IMR-90 (cell line): Measurements from ENCODE around the gene AVPR2. TPM values are rescaled to one million over a fixed set of nuclear protein-coding genes. Genes with fewer than 3 reads are reported as not detected.
A peak's percentile ranks its signal among the peaks of the same experiment; 100 is the strongest.

ENCODE experiments used
- ATAC-seq: fragments of 200-7000 bp; cut with Tn5 transposase; 2 replicates; pipeline ENCODE4 v1.9.1; 2020; ENCODE audit warnings: low read depth, mild to moderate bottlenecking, moderate library complexity
- BruUV-seq: library from RNA; stranded (reverse); fragments of 400-500 nt; replicated peaks from 2 replicates; lab custom pipeline; 2021; lab: Mats Ljungman, UMichigan
- CTCF ChIA-PET: fragments of 300-600 bp; formaldehyde crosslinking; extraction: SDS; loops from one replicate; lab custom pipeline; 2021; ENCODE audit warnings: antibody characterized with exemption; lab: Yijun Ruan, JAX
- POLR2A ChIA-PET: fragments of 300-600 bp; sonication (Branson Sonifier 250); formaldehyde crosslinking; loops from one replicate; lab custom pipeline; 2022; ENCODE audit warnings: antibody characterized with exemption; ENCODE audit not compliant: unreplicated experiment; lab: Charles Lee
- DNase-seq: peaks from one replicate; pipeline ENCODE4 v3.0.0; 2013
- H2AFZ ChIP-seq: replicated peaks from 2 replicates; pipeline ENCODE3; 2013; ENCODE audit warnings: low read length, mild to moderate bottlenecking; ENCODE audit not compliant: poor library complexity
- H2AK5ac ChIP-seq: 2 replicates; pipeline ENCODE4 v1.6.1; 2013; ENCODE audit warnings: low read depth, low read length, inconsistent platforms
- H2AK9ac ChIP-seq: replicated peaks from 2 replicates; pipeline ENCODE3; 2013; ENCODE audit warnings: mild to moderate bottlenecking, low read depth, low read length, moderate library complexity; ENCODE audit not compliant: poor library complexity
- H2BK120ac ChIP-seq: 2 replicates; pipeline ENCODE4 v1.6.1; 2013; ENCODE audit warnings: low read depth, low read length, inconsistent platforms
- H2BK15ac ChIP-seq: 3 replicates; pipeline ENCODE4 v1.6.1; 2013; ENCODE audit warnings: low read depth, low read length, inconsistent platforms
- H2BK20ac ChIP-seq: 2 replicates; pipeline ENCODE4 v1.6.1; 2013; ENCODE audit warnings: low read depth, mild to moderate bottlenecking, inconsistent platforms, low read length, moderate library complexity
- H2BK5ac ChIP-seq: 2 replicates; pipeline ENCODE4 v1.6.1; 2013; ENCODE audit warnings: mild to moderate bottlenecking, low read depth, low read length, inconsistent platforms; ENCODE audit not compliant: poor library complexity, severe bottlenecking
- H3K14ac ChIP-seq: replicated peaks from 2 replicates; pipeline ENCODE4 v1.6.1; 2013; ENCODE audit warnings: low read depth, low read length, inconsistent platforms
- H3K18ac ChIP-seq: 2 replicates; pipeline ENCODE4 v1.6.1; 2013; ENCODE audit warnings: low read depth, low read length, control low read depth
- H3K23ac ChIP-seq: 2 replicates; pipeline ENCODE4 v1.6.1; 2013; ENCODE audit warnings: low read depth, low read length, inconsistent platforms
- H3K27ac ChIP-seq: 2 replicates; pipeline ENCODE4 v1.5.1; 2013; ENCODE audit warnings: mild to moderate bottlenecking, control low read depth, low read length; ENCODE audit not compliant: insufficient read depth
- H3K27me3 ChIP-seq: 2 replicates; pipeline ENCODE4 v1.6.1; 2013; ENCODE audit warnings: low read length; ENCODE audit not compliant: control insufficient read depth, insufficient read depth
- H3K36me3 ChIP-seq: 2 replicates; pipeline ENCODE4 v1.6.1; 2013; ENCODE audit warnings: low read length, mixed read lengths; ENCODE audit not compliant: control insufficient read depth, insufficient read depth
- H3K4ac ChIP-seq: 2 replicates; pipeline ENCODE4 v1.6.1; 2013; ENCODE audit warnings: low read depth, low read length, inconsistent platforms
- H3K4me1 ChIP-seq: 2 replicates; pipeline ENCODE4 v1.6.1; 2013; ENCODE audit warnings: low read length, mixed read lengths; ENCODE audit not compliant: control insufficient read depth, insufficient read depth
- H3K4me2 ChIP-seq: 2 replicates; pipeline ENCODE4 v1.6.1; 2013; ENCODE audit warnings: low read depth, mild to moderate bottlenecking, control low read depth, low read length, moderate library complexity
- H3K4me3 ChIP-seq: 2 replicates; pipeline ENCODE4 v1.5.1; 2013; ENCODE audit warnings: low read depth, mild to moderate bottlenecking, control low read depth, low read length, moderate library complexity; ENCODE audit not compliant: insufficient read depth
- H3K56ac ChIP-seq: 2 replicates; pipeline ENCODE4 v1.6.1; 2013; ENCODE audit warnings: low read length, inconsistent platforms; ENCODE audit not compliant: insufficient read depth; ENCODE audit errors: extremely low read depth
- H3K79me1 ChIP-seq, 2 experiments: 2 replicates each; pipeline ENCODE4 v1.6.1; 2013; ENCODE audit warnings: low read length in 2 of 2, inconsistent platforms in 1 of 2, low read depth in 1 of 2
- H3K9ac ChIP-seq: 2 replicates; pipeline ENCODE4 v1.6.1; 2013; ENCODE audit warnings: low read depth, low read length, control low read depth
- H3K9me1 ChIP-seq: 2 replicates; pipeline ENCODE4 v1.6.1; 2013; ENCODE audit warnings: low read length, inconsistent platforms; ENCODE audit not compliant: insufficient read depth
- H3K9me3 ChIP-seq: 2 replicates; pipeline ENCODE4 v1.6.1; 2013; ENCODE audit warnings: low read length; ENCODE audit not compliant: control insufficient read depth, insufficient read depth
- H4K20me1 ChIP-seq: 2 replicates; pipeline ENCODE4 v1.6.1; 2013; ENCODE audit warnings: low read length, inconsistent platforms; ENCODE audit not compliant: insufficient read depth
- H4K5ac ChIP-seq: 2 replicates; pipeline ENCODE4 v1.6.1; 2013; ENCODE audit warnings: mild to moderate bottlenecking, low read depth, low read length, control low read depth
- H4K8ac ChIP-seq, 2 experiments: 2 replicates each; pipeline ENCODE4 v1.6.1; 2013; ENCODE audit warnings: low read depth in 2 of 2, low read length in 2 of 2, control low read depth in 1 of 2, inconsistent platforms in 1 of 2
- H4K91ac ChIP-seq: 2 replicates; pipeline ENCODE4 v1.6.1; 2013; ENCODE audit warnings: low read depth, low read length, inconsistent platforms; ENCODE audit not compliant: insufficient read depth
- BHLHE40 ChIP-seq: fragments of 150-350 bp; IDR thresholded peaks from 2 replicates; pipeline ENCODE4 v1.6.1; 2016; ENCODE audit warnings: mild to moderate bottlenecking, low read depth, low read length
- CHD1 ChIP-seq: IDR thresholded peaks from 2 replicates; pipeline ENCODE4 v1.6.1; 2012; ENCODE audit warnings: low read depth, low read length, improper control_type of control experiment
- MAFK ChIP-seq: IDR thresholded peaks from 2 replicates; pipeline ENCODE4 v1.6.1; 2012; ENCODE audit warnings: low read depth, low read length, improper control_type of control experiment
- MAZ ChIP-seq: IDR thresholded peaks from 2 replicates; pipeline ENCODE4 v1.6.1; 2012; ENCODE audit warnings: low read depth, mild to moderate bottlenecking, low read length, improper control_type of control experiment, moderate library complexity, borderline replicate concordance
- MXI1 ChIP-seq: IDR thresholded peaks from 2 replicates; pipeline ENCODE4 v1.6.1; 2012; ENCODE audit warnings: low read depth, mild to moderate bottlenecking, low read length, moderate library complexity, borderline replicate concordance
- NFE2L2 ChIP-seq: fragments of 150-350 bp; IDR thresholded peaks from 2 replicates; pipeline ENCODE4 v1.6.1; 2016; ENCODE audit warnings: low read depth, mild to moderate bottlenecking, low read length
- POLR2A ChIP-seq: IDR thresholded peaks from 2 replicates; pipeline ENCODE4 v1.6.1; 2012; ENCODE audit warnings: mild to moderate bottlenecking, low read depth, low read length
- RAD21 ChIP-seq: IDR thresholded peaks from 2 replicates; pipeline ENCODE4 v1.6.1; 2012; ENCODE audit warnings: low read length, improper control_type of control experiment
- RCOR1 ChIP-seq: IDR thresholded peaks from 2 replicates; pipeline ENCODE4 v1.6.1; 2012; ENCODE audit warnings: mild to moderate bottlenecking, low read length, improper control_type of control experiment; ENCODE audit not compliant: insufficient replicate concordance
- SMC3 ChIP-seq: fragments of 150-350 bp; IDR thresholded peaks from 2 replicates; pipeline ENCODE4 v1.6.1; 2016; ENCODE audit warnings: low read depth, mild to moderate bottlenecking, antibody characterized with exemption, low read length, moderate library complexity
- WGBS, 2 experiments: methylation state at CpG; one replicate each; pipeline versions ENCODE4 v1.1.5 to v1.1.7; 2013; ENCODE audit warnings: missing lambda C conversion rate in 2 of 2; ENCODE audit not compliant: insufficient read length in 1 of 2; ENCODE audit errors: extremely low coverage in 2 of 2; 5-methylcytosine and 5-hydroxymethylcytosine counted together
- dilution Hi-C: fragments of 300-500 bp; cut with HindIII; formaldehyde crosslinking; loops from one replicate; pipeline ENCODE4 v1.14.3; 2018; ENCODE audit warnings: low sequenced_read_pairs; ENCODE audit not compliant: unreplicated experiment
- in situ Hi-C: fragments of 300-500 bp; cut with MboI; formaldehyde crosslinking; loops from 3 replicates; pipeline ENCODE4 v1.14.3; 2019; ENCODE audit warnings: low sequenced_read_pairs, inconsistent platforms, mixed read lengths
- intact Hi-C: fragments of 100-400 bp; cut with micrococcal nuclease; formaldehyde crosslinking; loops from 2 replicates; pipeline ENCODE4 v1.10.0; 2022
- polyA plus RNA-seq, 3 experiments: library from polyadenylated mRNA; depleted of rRNA; stranded (reverse); fragments of >200 nt; gene quantifications; 2 replicates each; pipeline ENCODE4 v1.2.3, GENCODE V29; 2012; ENCODE audit warnings: low replicate concordance in 1 of 3
- total RNA-seq: library from RNA; depleted of rRNA; stranded (reverse); fragments of >200 nt; gene quantifications from 2 replicates; pipeline ENCODE4 v1.2.3, GENCODE V29; 2012
- TF ChIP-seq, protein P1 (sequence below): conservative IDR thresholded peaks from 2 replicates; pipeline ENCODE4 v1.5.1; 2012; ENCODE audit warnings: mild to moderate bottlenecking, low read depth, low read length, improper control_type of control experiment
- TF ChIP-seq, protein P2 (sequence below): fragments of 150-350 bp; IDR thresholded peaks from 2 replicates; pipeline ENCODE4 v1.6.1; 2017; ENCODE audit warnings: mild to moderate bottlenecking, antibody characterized with exemption, low read length, low read depth
- TF ChIP-seq, protein P3 (sequence below): fragments of 150-350 bp; IDR thresholded peaks from 2 replicates; pipeline ENCODE4 v1.6.1; 2016; ENCODE audit warnings: low read depth, mild to moderate bottlenecking, low read length, moderate library complexity, borderline replicate concordance

Gene AVPR2
- total and polyA plus RNA-seq, 2 of the 4 experiments (the other 2 are of a cell fraction): not detected

DNA sequence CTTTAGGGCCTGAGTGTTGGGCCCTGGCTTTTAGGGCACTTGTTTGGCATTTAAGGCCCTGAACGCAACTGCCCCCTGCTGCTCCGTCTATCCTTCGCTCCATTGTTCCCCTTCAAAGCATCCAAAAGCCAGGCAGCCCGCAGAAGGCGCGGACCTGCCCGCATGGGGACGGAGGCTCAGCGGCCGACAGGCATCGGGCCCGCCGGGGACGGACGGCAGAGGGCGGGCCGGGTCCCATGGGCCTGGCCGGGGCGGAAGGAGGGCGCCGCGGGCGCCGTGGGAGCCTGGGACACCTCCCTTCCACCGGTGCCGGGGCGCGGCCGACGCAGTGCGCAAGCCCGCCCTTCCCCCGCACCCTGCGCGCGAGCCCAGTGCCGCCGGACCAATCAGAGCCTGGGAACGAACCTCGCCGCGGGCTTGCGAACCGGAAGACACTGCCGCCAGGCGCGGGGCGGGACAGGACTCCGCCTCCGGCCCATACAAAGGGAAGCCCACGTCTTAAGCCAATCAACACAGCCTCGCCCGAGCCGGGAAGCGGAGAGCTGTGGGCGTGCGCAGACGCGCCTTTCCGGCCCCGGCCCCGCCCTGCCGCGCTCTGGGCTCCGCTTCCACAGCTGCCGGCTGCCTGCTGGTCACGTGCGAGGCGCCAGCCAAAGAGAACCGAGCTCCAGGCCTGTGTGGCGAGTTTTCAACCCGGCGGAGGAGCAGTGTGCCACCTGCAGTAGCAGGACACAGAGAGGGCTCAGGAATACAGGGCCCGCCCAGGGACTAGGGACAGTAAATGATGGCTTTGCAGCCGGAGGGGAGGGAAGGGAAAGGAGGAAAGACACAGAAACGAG is 23.7 kb downstream of the AVPR2 start:
- 32% methylated on average over 41 of the region's 76 CpGs; no CpG with 5 or more reads in 1 of the 2 experiments for WGBS, 2 experiments
- Histone ChIP-seq H3K27me3 (no peaks in the 10 kb centered on the region; the same call in 1 of the 2 replicates), H3K14ac (peak overlapping the region; percentile 74), H3K4me2 (peak overlapping the region; percentile 88), H2AK9ac (peak overlapping the region; percentile 97), H4K20me1 (peaks cover 10% of the 10 kb centered on the region), H2BK5ac (peak overlapping the region; percentile 90), H3K79me1 (peaks cover 2 to 7% of the 10 kb centered on the region in 2 experiments; a peak in 2 of 4 replicates), H3K9me1 (no peaks in the 10 kb centered on the region; the same call in 1 of the 2 replicates), H3K56ac (peak overlapping the region; percentile 63), H3K18ac (peak overlapping the region; percentile 16), H2BK120ac (peak overlapping the region; percentile 7; the same call in 1 of the 2 replicates), H3K4me3 (peak overlapping the region; percentile 82), H2AFZ (peak overlapping the region; percentile 90), H3K36me3 (peaks cover 23% of the 10 kb centered on the region), H2BK15ac (no peak overlapping the region), H3K4me1 (peaks cover 2% of the 10 kb centered on the region), H4K91ac (peak overlapping the region; percentile 73), H3K9ac (peak overlapping the region; percentile 94), H3K27ac (peak overlapping the region; percentile 97), H3K23ac (peak overlapping the region; percentile 79), H3K4ac (peak overlapping the region; percentile 95), H2AK5ac (peak overlapping the region; percentile 94), H3K9me3 (no peaks in the 10 kb centered on the region), H4K5ac (peak overlapping the region; percentile 82), H2BK20ac (no peak overlapping the region), H4K8ac (peak overlapping the region; percentile 67 to 97)
- POLR2A ChIA-PET: interaction anchor here (0.9 kb wide), 1 partner anchor 135 kb away, joined by 3 read pairs; no protein-coding TSS in a partner anchor
- dilution Hi-C loops (no loop called here), in situ Hi-C loops (no loop called here), intact Hi-C loops (loop anchor here (5.0 kb wide), 1 partner anchor 136 kb away; the partner anchor contains the start of genes IDH3G and SSR4)
- CTCF ChIA-PET: interaction anchor here (0.6 kb wide), 1 partner anchor 194 kb away, joined by 3 read pairs; no protein-coding TSS in a partner anchor
- BruUV-seq: no TSS peak
- peak; percentile 98 for DNase-seq
- peak; percentile 94 for ATAC-seq
- TF ChIP-seq, protein P1, sequence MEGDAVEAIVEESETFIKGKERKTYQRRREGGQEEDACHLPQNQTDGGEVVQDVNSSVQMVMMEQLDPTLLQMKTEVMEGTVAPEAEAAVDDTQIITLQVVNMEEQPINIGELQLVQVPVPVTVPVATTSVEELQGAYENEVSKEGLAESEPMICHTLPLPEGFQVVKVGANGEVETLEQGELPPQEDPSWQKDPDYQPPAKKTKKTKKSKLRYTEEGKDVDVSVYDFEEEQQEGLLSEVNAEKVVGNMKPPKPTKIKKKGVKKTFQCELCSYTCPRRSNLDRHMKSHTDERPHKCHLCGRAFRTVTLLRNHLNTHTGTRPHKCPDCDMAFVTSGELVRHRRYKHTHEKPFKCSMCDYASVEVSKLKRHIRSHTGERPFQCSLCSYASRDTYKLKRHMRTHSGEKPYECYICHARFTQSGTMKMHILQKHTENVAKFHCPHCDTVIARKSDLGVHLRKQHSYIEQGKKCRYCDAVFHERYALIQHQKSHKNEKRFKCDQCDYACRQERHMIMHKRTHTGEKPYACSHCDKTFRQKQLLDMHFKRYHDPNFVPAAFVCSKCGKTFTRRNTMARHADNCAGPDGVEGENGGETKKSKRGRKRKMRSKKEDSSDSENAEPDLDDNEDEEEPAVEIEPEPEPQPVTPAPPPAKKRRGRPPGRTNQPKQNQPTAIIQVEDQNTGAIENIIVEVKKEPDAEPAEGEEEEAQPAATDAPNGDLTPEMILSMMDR: no peak; the same call in 1 of the 2 replicates
- TF ChIP-seq CHD1 (no peak), MAFK (no peak), RCOR1 (no peak), MXI1 (no peak), MAZ (no peak), BHLHE40 (peak; percentile 78), NFE2L2 (no peak), RAD21 (0 out of 2 replicates have a peak, but pooled peaks have one; percentile 7), SMC3 (no peak), POLR2A (peak; percentile 65)
- TF ChIP-seq, protein P2, sequence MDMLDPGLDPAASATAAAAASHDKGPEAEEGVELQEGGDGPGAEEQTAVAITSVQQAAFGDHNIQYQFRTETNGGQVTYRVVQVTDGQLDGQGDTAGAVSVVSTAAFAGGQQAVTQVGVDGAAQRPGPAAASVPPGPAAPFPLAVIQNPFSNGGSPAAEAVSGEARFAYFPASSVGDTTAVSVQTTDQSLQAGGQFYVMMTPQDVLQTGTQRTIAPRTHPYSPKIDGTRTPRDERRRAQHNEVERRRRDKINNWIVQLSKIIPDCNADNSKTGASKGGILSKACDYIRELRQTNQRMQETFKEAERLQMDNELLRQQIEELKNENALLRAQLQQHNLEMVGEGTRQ: peak; percentile 93
- TF ChIP-seq, protein P3, sequence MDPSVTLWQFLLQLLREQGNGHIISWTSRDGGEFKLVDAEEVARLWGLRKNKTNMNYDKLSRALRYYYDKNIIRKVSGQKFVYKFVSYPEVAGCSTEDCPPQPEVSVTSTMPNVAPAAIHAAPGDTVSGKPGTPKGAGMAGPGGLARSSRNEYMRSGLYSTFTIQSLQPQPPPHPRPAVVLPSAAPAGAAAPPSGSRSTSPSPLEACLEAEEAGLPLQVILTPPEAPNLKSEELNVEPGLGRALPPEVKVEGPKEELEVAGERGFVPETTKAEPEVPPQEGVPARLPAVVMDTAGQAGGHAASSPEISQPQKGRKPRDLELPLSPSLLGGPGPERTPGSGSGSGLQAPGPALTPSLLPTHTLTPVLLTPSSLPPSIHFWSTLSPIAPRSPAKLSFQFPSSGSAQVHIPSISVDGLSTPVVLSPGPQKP: no peak
